ENCODE measurements around the gene C11orf21. TPM values are rescaled to one million over a fixed set of nuclear protein-coding genes. Genes with fewer than 3 reads are reported as not detected.

The C11orf21 gene
- total RNA-seq, 4 donors from 2014 or later: 0.39 to 2.4 (median 1.1) TPM

DNA sequence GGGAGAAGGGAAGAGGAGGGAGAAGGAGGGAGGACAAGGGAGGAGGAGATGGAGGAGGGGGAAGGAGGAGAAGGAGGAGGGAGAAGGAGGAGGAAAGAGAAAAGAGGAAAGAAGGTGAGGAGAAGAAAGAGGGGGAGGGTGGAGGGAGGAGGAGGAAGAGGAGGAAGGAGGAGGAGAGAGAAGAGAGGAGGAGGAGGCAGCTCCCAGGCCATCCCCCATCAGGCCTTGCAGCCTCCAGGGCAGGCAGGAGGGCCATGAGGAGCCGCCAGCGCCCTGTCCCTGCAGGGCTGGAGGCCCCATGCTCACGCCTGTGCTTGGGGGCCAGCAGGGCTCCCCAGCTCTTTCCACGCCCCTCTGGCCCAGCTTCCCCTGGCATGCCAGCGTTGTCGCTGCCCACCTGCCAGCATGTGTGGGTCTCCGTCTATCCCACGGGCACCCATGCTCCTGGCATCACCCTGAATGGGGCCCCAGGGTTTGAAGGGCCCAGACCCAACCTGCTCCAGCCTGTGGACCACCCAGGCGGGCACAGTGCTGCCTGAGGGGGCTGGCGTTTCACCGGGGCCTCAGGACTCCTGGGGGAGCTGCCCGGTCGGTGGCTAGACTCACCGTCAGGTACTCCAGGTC is 5.3 kb upstream of the C11orf21 start:
- Histone ChIP-seq H3K9me3 (no peaks in the 10 kb centered on the region), H3K27me3 (no peaks in the 10 kb centered on the region), H3K4me3 (no peak overlapping the region), H3K36me3 (no peaks in the 10 kb centered on the region), H3K4me1 (peaks cover 0 to 78% (median 57%) of the 10 kb centered on the region in 4 donors), H3K27ac (peak overlapping the region; percentile 70 to 93 (median 90))
- no peak for DNase-seq (ENCODE audit: low spot score in 2 of 2)
- 30% methylated on average over 4 to 9 of the region's 14 CpGs for WGBS, 2 donors
- TF ChIP-seq POLR2A (IDR thresholded peaks at IDR 0.05) (no peak), EP300 (IDR thresholded peaks at IDR 0.05) (no peak)
- TF ChIP-seq, protein P1, sequence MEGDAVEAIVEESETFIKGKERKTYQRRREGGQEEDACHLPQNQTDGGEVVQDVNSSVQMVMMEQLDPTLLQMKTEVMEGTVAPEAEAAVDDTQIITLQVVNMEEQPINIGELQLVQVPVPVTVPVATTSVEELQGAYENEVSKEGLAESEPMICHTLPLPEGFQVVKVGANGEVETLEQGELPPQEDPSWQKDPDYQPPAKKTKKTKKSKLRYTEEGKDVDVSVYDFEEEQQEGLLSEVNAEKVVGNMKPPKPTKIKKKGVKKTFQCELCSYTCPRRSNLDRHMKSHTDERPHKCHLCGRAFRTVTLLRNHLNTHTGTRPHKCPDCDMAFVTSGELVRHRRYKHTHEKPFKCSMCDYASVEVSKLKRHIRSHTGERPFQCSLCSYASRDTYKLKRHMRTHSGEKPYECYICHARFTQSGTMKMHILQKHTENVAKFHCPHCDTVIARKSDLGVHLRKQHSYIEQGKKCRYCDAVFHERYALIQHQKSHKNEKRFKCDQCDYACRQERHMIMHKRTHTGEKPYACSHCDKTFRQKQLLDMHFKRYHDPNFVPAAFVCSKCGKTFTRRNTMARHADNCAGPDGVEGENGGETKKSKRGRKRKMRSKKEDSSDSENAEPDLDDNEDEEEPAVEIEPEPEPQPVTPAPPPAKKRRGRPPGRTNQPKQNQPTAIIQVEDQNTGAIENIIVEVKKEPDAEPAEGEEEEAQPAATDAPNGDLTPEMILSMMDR (IDR thresholded peaks at IDR 0.05): no peak

DNA sequence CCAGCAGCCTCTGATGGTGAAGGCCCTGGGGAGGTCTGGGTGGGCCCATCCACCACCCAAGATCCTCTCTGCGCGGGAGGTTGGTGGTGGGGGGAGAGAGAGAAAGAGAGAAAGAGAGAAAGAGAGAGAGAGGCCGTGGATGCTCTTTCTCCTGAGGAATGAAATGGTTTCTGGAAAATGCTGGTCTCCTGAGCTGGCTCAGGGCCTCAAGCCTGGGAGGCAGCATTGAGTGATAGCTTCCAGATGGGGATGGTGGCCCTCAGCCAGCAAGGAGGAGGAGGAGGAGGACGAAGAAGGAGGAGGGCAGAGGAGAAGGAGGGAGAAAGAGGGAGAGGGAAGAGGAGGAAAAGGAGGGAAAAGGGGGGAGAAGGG is 4.7 kb upstream of the C11orf21 start:
- Histone ChIP-seq H3K4me1 (peaks cover 0 to 75% (median 52%) of the 10 kb centered on the region in 4 donors), H3K27ac (peak overlapping the region; percentile 72 to 93 (median 90)), H3K27me3 (no peaks in the 10 kb centered on the region), H3K4me3 (no peak overlapping the region), H3K36me3 (no peaks in the 10 kb centered on the region), H3K9me3 (no peaks in the 10 kb centered on the region)
- TF ChIP-seq, protein P1 (IDR thresholded peaks at IDR 0.05): no peak
- no peak for TF ChIP-seq POLR2A (IDR thresholded peaks at IDR 0.05)
- peak in 1 of 2 donors; percentile 85 for TF ChIP-seq EP300 (IDR thresholded peaks at IDR 0.05)
- WGBS, 2 donors: 7 to 14% methylated on average over 4 of the region's 4 CpGs
- peak; percentile 86 to 87 for DNase-seq (ENCODE audit: low spot score in 2 of 2)

DNA sequence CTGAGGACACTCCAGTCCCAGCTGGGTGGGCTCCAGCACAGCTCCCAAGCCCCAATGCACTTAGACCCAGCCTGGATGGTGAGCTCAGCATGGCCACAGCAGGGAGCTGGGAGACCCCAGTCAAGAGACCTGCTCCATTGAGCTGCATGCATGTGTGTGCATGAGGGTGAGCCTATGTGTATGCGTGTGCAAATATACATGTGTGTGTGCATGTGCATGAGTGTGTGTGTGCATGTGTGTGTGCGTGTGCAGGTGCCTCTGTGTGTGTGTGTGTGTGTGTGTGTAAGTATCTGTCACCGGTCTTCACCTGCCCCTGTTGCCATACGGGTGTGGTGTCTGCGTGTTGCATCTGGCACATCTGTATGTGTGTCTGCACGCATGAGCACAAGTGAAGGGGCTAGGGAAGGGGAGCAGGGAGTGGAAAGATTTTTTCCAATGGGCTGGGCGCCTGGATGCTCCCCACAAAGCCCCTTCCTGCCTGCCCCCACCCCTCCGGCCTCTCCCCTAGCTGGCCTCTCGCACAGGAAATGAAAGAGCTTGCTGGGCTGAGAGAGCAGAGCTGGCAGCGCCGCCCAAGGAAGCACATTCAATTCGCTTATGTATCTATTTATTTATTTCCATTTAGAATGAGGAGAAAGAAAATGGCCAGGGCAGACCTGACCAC is 4.2 kb upstream of the C11orf21 start:
- TF ChIP-seq, protein P1 (IDR thresholded peaks at IDR 0.05): no peak
- Histone ChIP-seq H3K4me1 (peaks cover 0 to 70% (median 48%) of the 10 kb centered on the region in 4 donors), H3K4me3 (no peak overlapping the region), H3K9me3 (no peaks in the 10 kb centered on the region), H3K27ac (peak overlapping the region; percentile 72 to 93 (median 90)), H3K27me3 (no peaks in the 10 kb centered on the region), H3K36me3 (no peaks in the 10 kb centered on the region)
- 13 to 17% methylated on average over 12 of the region's 12 CpGs for WGBS, 2 donors
- DNase-seq (ENCODE audit: low spot score in 2 of 2): no peak

DNA sequence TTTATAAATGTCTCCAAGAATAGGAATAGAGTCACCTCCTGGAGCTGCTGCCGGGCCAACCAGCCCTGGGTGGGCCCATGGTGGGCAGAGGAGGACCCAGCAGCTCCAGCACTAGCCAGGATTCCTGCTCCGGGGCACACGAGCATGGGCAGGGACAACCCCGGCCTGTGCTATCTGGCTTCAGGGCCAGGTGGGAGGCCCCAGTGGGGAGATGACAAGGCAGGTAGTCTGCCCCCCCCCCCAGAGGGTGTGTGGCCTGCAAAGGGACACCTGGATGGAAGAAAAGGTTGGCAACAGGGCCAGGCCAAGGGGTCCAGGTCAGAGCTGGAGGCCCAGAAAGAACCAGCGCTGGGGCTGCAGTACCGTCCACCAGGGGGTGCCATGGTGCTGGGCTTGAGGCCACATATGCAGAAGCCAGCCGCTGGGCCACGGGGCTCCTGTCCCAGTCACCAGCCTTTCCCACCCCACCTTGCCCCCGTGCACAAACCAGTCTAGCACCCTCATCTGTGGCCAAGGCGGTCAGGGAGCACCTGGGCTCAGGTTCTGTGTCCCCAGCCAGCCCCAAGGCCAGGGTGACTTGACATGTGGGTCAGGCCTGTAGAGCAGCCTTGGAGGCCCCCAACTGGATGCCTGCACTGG is 3.5 kb upstream of the C11orf21 start:
- WGBS, 2 donors: 21 to 57% methylated on average over 4 to 9 of the region's 10 CpGs
- no peaks in the 10 kb centered on the region for H3K27me3 ChIP-seq
- no peaks in the 10 kb centered on the region for H3K36me3 ChIP-seq
- peaks cover 0 to 68% (median 48%) of the 10 kb centered on the region in 4 donors for H3K4me1 ChIP-seq
- TF ChIP-seq, protein P1 (IDR thresholded peaks at IDR 0.05): peak; percentile 84 to 99 (median 95)
- peak in 1 of 2 donors; percentile 19 for TF ChIP-seq EP300 (IDR thresholded peaks at IDR 0.05)
- no peak for TF ChIP-seq POLR2A (IDR thresholded peaks at IDR 0.05)
- H3K4me3 ChIP-seq: no peak overlapping the region
- no peaks in the 10 kb centered on the region for H3K9me3 ChIP-seq
- H3K27ac ChIP-seq: peak overlapping the region; percentile 30 to 93 (median 80)
- peak; percentile 80 to 90 for DNase-seq (ENCODE audit: low spot score in 2 of 2)
